ENCODE measurements around the gene VAMP3.

VAMP3 gene

DNA sequence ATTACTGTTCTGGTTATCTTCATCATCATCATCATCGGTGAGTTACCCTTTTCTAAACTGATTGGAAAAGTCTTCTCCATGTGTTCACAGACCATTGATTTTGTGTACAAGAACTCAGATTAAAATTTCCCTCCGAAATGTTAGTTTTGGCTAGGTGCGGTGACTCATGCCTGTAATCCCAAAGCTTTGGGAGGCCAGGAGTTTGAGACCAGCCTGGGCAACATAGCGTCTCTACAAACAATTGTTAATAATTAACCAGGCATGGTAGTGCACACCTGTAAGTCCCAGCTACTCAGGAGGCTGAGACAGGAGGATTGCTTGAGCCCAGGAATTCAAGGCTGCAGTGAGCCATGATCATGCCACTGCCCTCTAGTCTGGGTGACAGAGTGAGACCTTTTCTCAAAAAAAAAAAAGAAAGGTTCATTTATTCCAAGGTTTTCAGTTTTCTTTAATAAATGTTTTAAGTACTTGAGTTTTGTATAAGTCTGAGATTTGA lies 7.1 kb downstream of the VAMP3 start:
- Histone ChIP-seq H3K27ac (ENCODE audit: low read depth, low read length, poor library complexity, severe bottlenecking) (no peak overlapping the region), H2AFZ (ENCODE audit: low read length) (no peak overlapping the region), H3K9me3 (ENCODE audit: low read length) (no peaks in the 10 kb centered on the region), H3K9ac (ENCODE audit: low read length) (no peak overlapping the region), H3K4me3 (ENCODE audit: low read depth, low read length, poor library complexity, severe bottlenecking) (no peak overlapping the region), H4K20me1 (ENCODE audit: insufficient read depth, low read length) (no peaks in the 10 kb centered on the region), H3K9me2 (ENCODE audit: low read depth, low read length) (no peaks in the 10 kb centered on the region), H3K79me2 (ENCODE audit: insufficient read depth, low read length) (no peaks in the 10 kb centered on the region), H3K27me3 (ENCODE audit: insufficient read depth, low read length) (no peaks in the 10 kb centered on the region), H3K36me3 (ENCODE audit: insufficient read depth, low read length) (peaks cover 56% of the 10 kb centered on the region), H3K4me2 (ENCODE audit: low read length) (no peak overlapping the region), H3K4me1 (ENCODE audit: insufficient read depth, low read length, severe bottlenecking) (peaks cover 15% of the 10 kb centered on the region), H3F3A (ENCODE audit: insufficient read depth, low read length) (no peaks in the 10 kb centered on the region)
- TF ChIP-seq CTCF (IDR thresholded peaks at IDR 0.05; ENCODE audit: low read length): no peak
- TF ChIP-seq EZH2 (IDR thresholded peaks at IDR 0.05; ENCODE audit: borderline replicate concordance, low read length): no peak

- Histone ChIP-seq H3K9ac (ENCODE audit: low read length) (no peak overlapping the region), H3K27me3 (ENCODE audit: insufficient read depth, low read length) (no peaks in the 10 kb centered on the region), H3F3A (ENCODE audit: insufficient read depth, low read length) (no peaks in the 10 kb centered on the region), H3K4me2 (ENCODE audit: low read length) (no peak overlapping the region), H3K4me1 (ENCODE audit: insufficient read depth, low read length, severe bottlenecking) (peaks cover 16% of the 10 kb centered on the region), H4K20me1 (ENCODE audit: insufficient read depth, low read length) (no peaks in the 10 kb centered on the region), H3K4me3 (ENCODE audit: low read depth, low read length, poor library complexity, severe bottlenecking) (no peak overlapping the region), H3K79me2 (ENCODE audit: insufficient read depth, low read length) (no peaks in the 10 kb centered on the region), H3K27ac (ENCODE audit: low read depth, low read length, poor library complexity, severe bottlenecking) (no peak overlapping the region), H2AFZ (ENCODE audit: low read length) (no peak overlapping the region), H3K36me3 (ENCODE audit: insufficient read depth, low read length) (peaks cover 39% of the 10 kb centered on the region), H3K9me3 (ENCODE audit: low read length) (no peaks in the 10 kb centered on the region), H3K9me2 (ENCODE audit: low read depth, low read length) (no peaks in the 10 kb centered on the region)
- TF ChIP-seq CTCF (IDR thresholded peaks at IDR 0.05; ENCODE audit: low read length): no peak
Measured at GRCh38 chr1:7780976-7781375, 9.9 kb downstream of the VAMP3 start.

DNA sequence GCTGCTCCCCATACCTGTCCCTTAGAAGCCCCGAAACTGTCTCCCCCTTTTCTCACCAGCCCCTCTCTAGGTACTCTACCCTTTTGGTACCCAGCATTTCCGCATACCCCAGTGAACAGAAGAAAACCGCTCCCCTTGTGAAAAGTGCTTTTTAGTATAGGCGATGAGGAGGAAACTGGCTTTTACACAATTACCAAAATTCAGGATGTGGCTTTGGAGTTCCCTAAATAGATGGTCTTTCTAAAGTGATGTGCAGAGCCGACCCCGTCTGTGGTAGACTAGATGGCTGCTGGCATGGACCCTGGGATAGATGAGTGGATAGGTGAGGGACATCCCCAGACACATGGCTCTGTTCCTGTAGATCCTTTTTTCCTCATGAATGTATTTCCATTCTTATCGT lies 10.4 kb downstream of the VAMP3 start:
- Histone ChIP-seq H3K27ac (ENCODE audit: low read depth, low read length, poor library complexity, severe bottlenecking) (no peak overlapping the region), H3K9me3 (ENCODE audit: low read length) (no peaks in the 10 kb centered on the region), H3K4me2 (ENCODE audit: low read length) (no peak overlapping the region), H2AFZ (ENCODE audit: low read length) (no peak overlapping the region), H3K36me3 (ENCODE audit: insufficient read depth, low read length) (peaks cover 35% of the 10 kb centered on the region), H3K4me1 (ENCODE audit: insufficient read depth, low read length, severe bottlenecking) (peaks cover 16% of the 10 kb centered on the region), H3K79me2 (ENCODE audit: insufficient read depth, low read length) (no peaks in the 10 kb centered on the region), H3K27me3 (ENCODE audit: insufficient read depth, low read length) (no peaks in the 10 kb centered on the region), H3F3A (ENCODE audit: insufficient read depth, low read length) (no peaks in the 10 kb centered on the region), H4K20me1 (ENCODE audit: insufficient read depth, low read length) (no peaks in the 10 kb centered on the region), H3K9ac (ENCODE audit: low read length) (no peak overlapping the region), H3K9me2 (ENCODE audit: low read depth, low read length) (no peaks in the 10 kb centered on the region), H3K4me3 (ENCODE audit: low read depth, low read length, poor library complexity, severe bottlenecking) (no peak overlapping the region)
- no peak for TF ChIP-seq EZH2 (IDR thresholded peaks at IDR 0.05; ENCODE audit: borderline replicate concordance, low read length)
- TF ChIP-seq CTCF (IDR thresholded peaks at IDR 0.05; ENCODE audit: low read length): no peak

Measured in OCI-LY1 (cell line).